Measurements from ENCODE around the gene UMOD. TPM values are rescaled to one million over a fixed set of nuclear protein-coding genes. Genes with fewer than 3 reads are reported as not detected.

UMOD gene
- polyA plus RNA-seq, 1 experiment = not detected

GRCh38 chr16:20302389-20302788, 50.1 kb downstream of the UMOD start:
- TF ChIP-seq, protein P1, sequence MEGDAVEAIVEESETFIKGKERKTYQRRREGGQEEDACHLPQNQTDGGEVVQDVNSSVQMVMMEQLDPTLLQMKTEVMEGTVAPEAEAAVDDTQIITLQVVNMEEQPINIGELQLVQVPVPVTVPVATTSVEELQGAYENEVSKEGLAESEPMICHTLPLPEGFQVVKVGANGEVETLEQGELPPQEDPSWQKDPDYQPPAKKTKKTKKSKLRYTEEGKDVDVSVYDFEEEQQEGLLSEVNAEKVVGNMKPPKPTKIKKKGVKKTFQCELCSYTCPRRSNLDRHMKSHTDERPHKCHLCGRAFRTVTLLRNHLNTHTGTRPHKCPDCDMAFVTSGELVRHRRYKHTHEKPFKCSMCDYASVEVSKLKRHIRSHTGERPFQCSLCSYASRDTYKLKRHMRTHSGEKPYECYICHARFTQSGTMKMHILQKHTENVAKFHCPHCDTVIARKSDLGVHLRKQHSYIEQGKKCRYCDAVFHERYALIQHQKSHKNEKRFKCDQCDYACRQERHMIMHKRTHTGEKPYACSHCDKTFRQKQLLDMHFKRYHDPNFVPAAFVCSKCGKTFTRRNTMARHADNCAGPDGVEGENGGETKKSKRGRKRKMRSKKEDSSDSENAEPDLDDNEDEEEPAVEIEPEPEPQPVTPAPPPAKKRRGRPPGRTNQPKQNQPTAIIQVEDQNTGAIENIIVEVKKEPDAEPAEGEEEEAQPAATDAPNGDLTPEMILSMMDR (IDR thresholded peaks at IDR 0.05; ENCODE audit: low read depth, low read length) = no peak
- no peak for DNase-seq (ENCODE audit: low read depth, low spot score)
- ChIA-PET POLR2A (no interaction called here), CTCF (interaction anchor here (6.5 kb wide), 1 partner anchor 395 kb away, joined by 133 read pairs; no protein-coding TSS in a partner anchor)
- Histone ChIP-seq H3K9me3 (ENCODE audit: control insufficient read depth, insufficient read depth, low read length) (no peaks in the 10 kb centered on the region; the same call in 1 of the 2 replicates), H3K27me3 (ENCODE audit: control insufficient read depth, insufficient read depth, low read length) (no peaks in the 10 kb centered on the region), H3K27ac (ENCODE audit: low read depth, low read length) (no peak overlapping the region), H3K4me3 (ENCODE audit: low read depth, low read length) (no peak overlapping the region)

DNA sequence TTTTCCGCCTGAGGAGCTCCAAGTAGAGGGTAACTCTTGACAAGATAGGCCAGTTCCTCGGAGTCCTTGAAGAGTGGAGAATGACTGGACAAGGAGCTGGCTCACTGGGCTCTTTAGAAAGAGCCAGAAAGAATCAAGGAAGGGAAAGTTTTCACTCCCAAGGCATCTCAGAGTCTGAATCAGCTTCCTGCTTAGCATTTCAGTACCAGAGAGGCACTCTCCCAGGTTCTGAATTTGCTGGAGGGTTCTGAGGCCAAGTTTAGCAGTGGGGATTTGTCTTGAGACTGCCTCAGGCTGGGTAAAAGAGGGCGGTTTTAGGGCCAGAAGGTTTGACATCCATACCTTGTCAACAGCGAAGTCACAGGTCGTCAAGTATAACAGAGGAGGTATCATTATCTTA, 50.7 kb downstream of the UMOD start:
- Histone ChIP-seq H3K27ac (ENCODE audit: low read depth, low read length) (no peak overlapping the region), H3K9me3 (ENCODE audit: control insufficient read depth, insufficient read depth, low read length) (no peaks in the 10 kb centered on the region; the same call in 1 of the 2 replicates), H3K4me3 (ENCODE audit: low read depth, low read length) (no peak overlapping the region), H3K27me3 (ENCODE audit: control insufficient read depth, insufficient read depth, low read length) (no peaks in the 10 kb centered on the region)
- POLR2A ChIA-PET = no interaction called here
- no peak for DNase-seq (ENCODE audit: low read depth, low spot score)
- TF ChIP-seq, protein P1 (IDR thresholded peaks at IDR 0.05; ENCODE audit: low read depth, low read length) = no peak
- CTCF ChIA-PET = interaction anchor here (0.7 to 6.5 kb wide), 2 partner anchors 394 to 403 kb away, joined by 3 to 133 read pairs; no protein-coding TSS in a partner anchor

DNA sequence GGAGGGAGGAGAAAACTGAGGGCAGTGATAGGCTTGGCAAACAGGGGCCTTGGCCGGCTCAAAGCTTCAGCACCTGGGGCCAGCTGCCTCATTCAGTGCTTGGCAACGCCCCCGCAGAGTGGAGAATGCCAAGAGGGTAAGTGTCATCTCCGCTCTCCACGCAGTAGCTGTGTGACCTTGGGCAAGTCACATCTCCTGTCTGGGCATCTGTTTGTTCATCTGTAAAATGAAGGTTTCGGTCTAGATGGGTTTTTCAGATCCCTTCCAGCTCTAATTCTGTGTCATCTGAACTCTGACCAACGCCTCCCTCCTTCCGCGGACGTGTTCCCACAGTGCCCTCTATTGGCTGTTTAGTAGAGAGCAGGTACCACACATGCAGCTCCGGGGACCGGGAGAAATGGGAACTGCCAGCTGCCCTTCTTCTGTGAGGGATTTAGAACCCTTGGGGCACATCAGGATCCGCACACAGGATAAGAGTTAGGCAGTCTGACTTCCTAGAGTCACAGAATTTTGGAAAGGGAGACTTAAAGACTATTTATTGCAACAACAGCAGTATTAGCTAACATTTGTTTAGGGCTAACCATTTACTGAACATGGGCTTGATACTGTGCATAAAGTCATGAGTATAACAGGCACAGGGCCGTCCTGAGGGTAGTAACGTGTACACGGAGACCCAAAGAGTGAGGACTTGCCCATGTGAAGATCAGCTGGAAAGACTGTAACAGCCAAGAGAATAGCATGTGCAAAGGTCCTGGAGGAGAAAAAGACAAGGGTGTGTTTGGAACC, 52.0 kb downstream of the UMOD start:
- DNase-seq (ENCODE audit: low read depth, low spot score) = no peak
- Histone ChIP-seq H3K9me3 (ENCODE audit: control insufficient read depth, insufficient read depth, low read length) (no peaks in the 10 kb centered on the region; the same call in 1 of the 2 replicates), H3K27me3 (ENCODE audit: control insufficient read depth, insufficient read depth, low read length) (no peaks in the 10 kb centered on the region), H3K27ac (ENCODE audit: low read depth, low read length) (no peak overlapping the region), H3K4me3 (ENCODE audit: low read depth, low read length) (no peak overlapping the region)
- ChIA-PET CTCF (interaction anchor here (0.7 to 6.5 kb wide), 10 partner anchors 8 to 402 kb away, joined by 3 to 133 read pairs (median 4); no protein-coding TSS in a partner anchor), POLR2A (no interaction called here)
- TF ChIP-seq, protein P1 (IDR thresholded peaks at IDR 0.05; ENCODE audit: low read depth, low read length) = peak; percentile 59

- ChIA-PET POLR2A (no interaction called here), CTCF (interaction anchor here (6.5 kb wide), 1 partner anchor 391 kb away, joined by 133 read pairs; no protein-coding TSS in a partner anchor)
- H3K27me3 ChIP-seq (ENCODE audit: control insufficient read depth, insufficient read depth, low read length) = no peaks in the 10 kb centered on the region
- H3K9me3 ChIP-seq (ENCODE audit: control insufficient read depth, insufficient read depth, low read length) = no peaks in the 10 kb centered on the region; the same call in 1 of the 2 replicates
- no peak overlapping the region for H3K4me3 ChIP-seq (ENCODE audit: low read depth, low read length)
- no peak overlapping the region for H3K27ac ChIP-seq (ENCODE audit: low read depth, low read length)
- TF ChIP-seq, protein P1 (IDR thresholded peaks at IDR 0.05; ENCODE audit: low read depth, low read length) = no peak
- no peak for DNase-seq (ENCODE audit: low read depth, low spot score)
Observed at GRCh38 chr16:20298452-20298851, 54.1 kb downstream of the UMOD start.
